ENCODE measurements around the gene ASPN. TPM values are rescaled to one million over a fixed set of nuclear protein-coding genes. Genes with fewer than 3 reads are reported as not detected.
A peak's percentile ranks its signal among the peaks of the same experiment; 100 is the strongest.

Gene ASPN
- total and polyA plus RNA-seq, 8 donors, result 2.1 to 27.5 (median 5.2) TPM

DNA sequence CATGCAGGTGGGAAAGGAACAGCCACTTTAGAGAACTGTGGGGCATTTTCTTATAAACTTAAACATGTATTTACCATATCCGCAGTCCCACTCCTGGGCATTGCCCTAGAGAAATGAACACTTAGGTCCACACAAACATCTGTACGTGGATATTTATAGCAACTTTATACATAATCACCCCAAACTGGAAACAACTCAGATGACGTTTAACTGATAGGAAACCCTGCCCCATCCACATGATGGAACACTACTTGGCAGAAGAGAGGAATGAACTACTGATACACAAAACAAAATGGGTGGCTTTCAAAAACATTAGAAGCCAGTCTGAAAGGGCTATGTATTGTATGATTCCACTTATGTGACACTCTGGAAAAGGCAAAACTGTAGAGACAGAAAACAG, 31.0 kb upstream of the ASPN start:
- TF ChIP-seq, protein P1, sequence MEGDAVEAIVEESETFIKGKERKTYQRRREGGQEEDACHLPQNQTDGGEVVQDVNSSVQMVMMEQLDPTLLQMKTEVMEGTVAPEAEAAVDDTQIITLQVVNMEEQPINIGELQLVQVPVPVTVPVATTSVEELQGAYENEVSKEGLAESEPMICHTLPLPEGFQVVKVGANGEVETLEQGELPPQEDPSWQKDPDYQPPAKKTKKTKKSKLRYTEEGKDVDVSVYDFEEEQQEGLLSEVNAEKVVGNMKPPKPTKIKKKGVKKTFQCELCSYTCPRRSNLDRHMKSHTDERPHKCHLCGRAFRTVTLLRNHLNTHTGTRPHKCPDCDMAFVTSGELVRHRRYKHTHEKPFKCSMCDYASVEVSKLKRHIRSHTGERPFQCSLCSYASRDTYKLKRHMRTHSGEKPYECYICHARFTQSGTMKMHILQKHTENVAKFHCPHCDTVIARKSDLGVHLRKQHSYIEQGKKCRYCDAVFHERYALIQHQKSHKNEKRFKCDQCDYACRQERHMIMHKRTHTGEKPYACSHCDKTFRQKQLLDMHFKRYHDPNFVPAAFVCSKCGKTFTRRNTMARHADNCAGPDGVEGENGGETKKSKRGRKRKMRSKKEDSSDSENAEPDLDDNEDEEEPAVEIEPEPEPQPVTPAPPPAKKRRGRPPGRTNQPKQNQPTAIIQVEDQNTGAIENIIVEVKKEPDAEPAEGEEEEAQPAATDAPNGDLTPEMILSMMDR (IDR thresholded peaks at IDR 0.05), result no peak
- H3K4me3 ChIP-seq, result no peak overlapping the region
- H3K27me3 ChIP-seq, result no peaks in the 10 kb centered on the region
- DNase-seq (no peak), ATAC-seq (no peak)
- no peaks in the 10 kb centered on the region for H3K9me3 ChIP-seq
- H3K4me1 ChIP-seq, result no peaks in the 10 kb centered on the region
- H3K36me3 ChIP-seq, result no peaks in the 10 kb centered on the region
- intact Hi-C loops (cut with DNase I), result no loop called here
- no peak overlapping the region for H3K27ac ChIP-seq

- no peak overlapping the region for H3K4me3 ChIP-seq
- no peak for DNase-seq
- intact Hi-C loops (cut with DNase I), result no loop called here
- TF ChIP-seq, protein P1 (IDR thresholded peaks at IDR 0.05), result no peak
- H3K27me3 ChIP-seq, result no peaks in the 10 kb centered on the region
- H3K9me3 ChIP-seq, result no peaks in the 10 kb centered on the region
- no peak overlapping the region for H3K27ac ChIP-seq
- H3K4me1 ChIP-seq, result peaks cover 0 to 2% of the 10 kb centered on the region in 2 donors
- H3K36me3 ChIP-seq, result no peaks in the 10 kb centered on the region
- no peak for ATAC-seq
Observed at GRCh38 chr9:92512622-92513021, 30.3 kb upstream of the ASPN start.

DNA sequence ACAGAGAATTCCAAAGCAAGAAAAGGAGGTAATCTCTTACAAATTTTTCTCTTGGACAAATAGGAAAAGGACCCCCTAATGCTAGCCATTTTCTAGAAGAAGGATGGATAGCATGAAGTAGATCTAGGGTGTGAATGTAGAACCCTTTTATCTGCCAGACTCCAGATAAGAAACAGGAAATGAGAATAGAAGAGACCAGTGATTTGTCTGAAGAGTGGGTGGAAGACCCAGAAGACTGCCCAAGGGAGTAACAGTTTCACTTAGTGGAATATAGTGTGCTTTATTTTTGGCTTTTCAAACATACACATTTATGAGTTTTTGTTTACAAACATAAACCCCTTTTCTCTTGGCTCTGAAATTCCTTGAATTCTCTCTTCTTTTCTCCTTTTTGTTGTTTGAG, 28.4 kb upstream of the ASPN start:
- no peaks in the 10 kb centered on the region for H3K27me3 ChIP-seq
- H3K27ac ChIP-seq, result no peak overlapping the region
- no peaks in the 10 kb centered on the region for H3K9me3 ChIP-seq
- peaks cover 0 to 8% of the 10 kb centered on the region in 2 donors for H3K4me1 ChIP-seq
- TF ChIP-seq, protein P1 (IDR thresholded peaks at IDR 0.05), result no peak
- H3K36me3 ChIP-seq, result no peaks in the 10 kb centered on the region
- no peak overlapping the region for H3K4me3 ChIP-seq
- intact Hi-C loops (cut with DNase I), result no loop called here
- no peak for ATAC-seq
- no peak for DNase-seq

DNA sequence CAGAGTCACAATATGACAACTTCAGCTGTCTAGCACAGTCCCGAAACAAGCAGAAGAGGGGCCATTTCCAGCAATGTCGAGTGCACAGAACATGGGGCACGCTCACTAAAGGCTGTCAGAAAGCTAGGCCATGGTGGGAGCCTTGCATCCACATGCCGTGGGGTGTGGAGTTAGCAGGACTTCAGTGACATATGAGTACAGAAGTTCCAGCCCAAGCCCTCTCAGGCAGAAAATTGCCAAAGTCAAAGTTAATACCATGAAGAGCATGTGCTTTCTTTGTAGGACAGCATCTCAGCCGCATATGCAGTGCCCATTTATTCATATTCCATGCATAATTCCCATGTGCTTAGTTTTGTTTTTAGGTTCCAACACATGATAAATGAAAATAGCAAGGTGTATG, 26.7 kb upstream of the ASPN start:
- intact Hi-C loops (cut with DNase I), result no loop called here
- H3K36me3 ChIP-seq, result no peaks in the 10 kb centered on the region
- peaks cover 0 to 8% of the 10 kb centered on the region in 2 donors for H3K4me1 ChIP-seq
- H3K4me3 ChIP-seq, result no peak overlapping the region
- no peaks in the 10 kb centered on the region for H3K9me3 ChIP-seq
- ATAC-seq, result no peak
- TF ChIP-seq, protein P1 (IDR thresholded peaks at IDR 0.05), result no peak
- H3K27me3 ChIP-seq, result no peaks in the 10 kb centered on the region
- no peak for DNase-seq
- H3K27ac ChIP-seq, result peak overlapping the region in 1 of 2 donors; percentile 53

DNA sequence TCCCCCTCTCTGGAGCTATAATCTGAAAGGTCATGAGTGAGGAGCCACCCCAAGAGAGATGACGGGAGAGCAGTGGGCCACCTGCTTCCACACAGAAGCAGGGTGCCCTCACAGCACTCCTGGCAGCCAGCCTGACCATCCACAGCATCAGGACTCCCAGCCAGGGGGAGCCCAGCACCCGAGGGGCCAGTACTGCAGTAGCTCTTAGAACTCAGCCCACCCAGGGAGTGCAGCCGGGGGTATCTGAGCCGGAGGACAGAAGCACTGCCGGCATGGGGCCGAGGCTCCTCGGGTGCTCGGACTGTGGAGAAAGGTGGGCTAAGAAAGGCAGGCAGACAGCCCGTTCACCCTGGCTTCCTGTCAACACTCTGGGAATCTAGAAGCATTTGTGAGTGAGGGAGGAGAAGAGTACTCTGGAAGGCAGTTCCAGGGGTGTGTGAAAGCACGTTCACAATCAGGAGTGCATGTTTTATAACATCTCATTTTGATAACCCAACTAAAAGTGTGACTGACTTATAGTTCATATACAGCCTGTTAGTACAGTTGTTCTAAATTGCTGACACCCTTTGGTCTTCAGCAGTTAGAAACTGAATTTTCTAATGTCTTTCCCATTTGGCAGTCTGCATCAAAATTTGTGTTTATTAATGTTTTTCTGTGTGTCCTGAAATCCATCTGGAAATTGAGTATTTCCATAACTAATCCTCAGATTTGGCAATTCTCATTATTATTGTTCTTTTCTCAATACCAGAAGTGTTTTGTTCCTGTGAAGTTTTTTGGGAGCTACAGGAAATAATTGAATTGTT, 25.9 kb upstream of the ASPN start:
- Histone ChIP-seq H3K27me3 (no peaks in the 10 kb centered on the region), H3K4me3 (no peak overlapping the region), H3K27ac (peak overlapping the region in 1 of 2 donors; percentile 53), H3K36me3 (no peaks in the 10 kb centered on the region), H3K4me1 (peaks cover 0 to 8% of the 10 kb centered on the region in 2 donors), H3K9me3 (no peaks in the 10 kb centered on the region)
- DNase-seq, result peak in 2 of 4 donors; percentile 59 to 68
- intact Hi-C loops (cut with DNase I), result no loop called here
- no peak for ATAC-seq
- TF ChIP-seq, protein P1 (IDR thresholded peaks at IDR 0.05), result no peak
